Activated CD8-positive, alpha-beta T cell treated with anti-CD3 and anti-CD28 coated beads for 36 hours (primary cell): ENCODE results near the gene SOHLH1. TPM values are rescaled to one million over a fixed set of nuclear protein-coding genes. Genes with fewer than 3 reads are reported as not detected.

Experiments
- ATAC-seq: fragments of 200-7000 bp; cut with Tn5 transposase; one replicate; pipeline ENCODE4 v1.10.0; 2021; ENCODE audit warnings: mild to moderate bottlenecking, moderate library complexity
- CTCF ChIA-PET: fragments of 350-600 bp; sonication (Branson Sonifier 250); formaldehyde crosslinking; loops from one replicate; lab custom pipeline; 2021; ENCODE audit warnings: antibody characterized with exemption; lab: Charles Lee
- POLR2A ChIA-PET: fragments of 350-600 bp; sonication (Branson Sonifier 250); formaldehyde crosslinking; loops from one replicate; lab custom pipeline; 2021; ENCODE audit warnings: antibody characterized with exemption; lab: Charles Lee
- DNase-seq: peaks from one replicate; pipeline ENCODE4 v3.0.0-alpha.2; 2020
- H3K27ac Mint-ChIP-seq: one replicate; pipeline ENCODE4 v1.8.0; 2021; ENCODE audit warnings: mild to moderate bottlenecking, mixed read lengths
- H3K27me3 Mint-ChIP-seq: one replicate; pipeline ENCODE4 v1.8.0; 2021; ENCODE audit warnings: mixed read lengths
- H3K36me3 Mint-ChIP-seq: one replicate; pipeline ENCODE4 v1.8.0; 2021; ENCODE audit warnings: low read depth, mixed read lengths
- H3K4me1 Mint-ChIP-seq: one replicate; pipeline ENCODE4 v1.8.0; 2021; ENCODE audit warnings: low read depth, mixed read lengths
- H3K4me3 Mint-ChIP-seq: one replicate; pipeline ENCODE4 v1.8.0; 2021; ENCODE audit warnings: mild to moderate bottlenecking, moderate library complexity, mixed read lengths
- H3K9me3 Mint-ChIP-seq: one replicate; pipeline ENCODE4 v1.8.0; 2021; ENCODE audit warnings: mixed read lengths
- CTCF ChIP-seq: fragments of 200-600 bp; IDR thresholded peaks from one replicate; pipeline ENCODE4 v1.8.0; 2022; ENCODE audit warnings: antibody characterized with exemption, mild to moderate bottlenecking
- intact Hi-C: fragments of 100-400 bp; cut with micrococcal nuclease; formaldehyde crosslinking; loops from one replicate; pipeline ENCODE4 v1.10.0; 2022
- total RNA-seq, 2 experiments: library from RNA; stranded (reverse); gene quantifications; one replicate each; pipeline ENCODE4 v1.2.3, GENCODE V29; 2021

Gene SOHLH1
- total RNA-seq, 2 experiments from 2014 or later = not detected

- DNase-seq (no peak), ATAC-seq (no peak)
- peaks cover 43% of the 10 kb centered on the region for H3K9me3 Mint-ChIP-seq
- CTCF ChIA-PET = no interaction called here
- intact Hi-C loops = no loop called here
- POLR2A ChIA-PET = no interaction called here
- peaks cover 4% of the 10 kb centered on the region for H3K27me3 Mint-ChIP-seq
- H3K36me3 Mint-ChIP-seq = peaks cover 3% of the 10 kb centered on the region
- H3K27ac Mint-ChIP-seq = no peak overlapping the region
- H3K4me1 Mint-ChIP-seq = no peaks in the 10 kb centered on the region
- TF ChIP-seq CTCF = no peak
- H3K4me3 Mint-ChIP-seq = no peak overlapping the region
Observed at GRCh38 chr9:135644631-135645218, 54.6 kb downstream of the SOHLH1 start.

Other genes starting within 250 kb of the SOHLH1 start
- gene PPP1R26, start 219.7 kb downstream of the SOHLH1 start, total RNA-seq = under 1 TPM; 0.54 to 0.58 TPM
- 10 to 100 TPM; 56.4 to 57.4 TPM for gene MRPS2, start 198.8 kb downstream of the SOHLH1 start, total RNA-seq
- gene LCN1, start 178.0 kb downstream of the SOHLH1 start, total RNA-seq = not detected
- not detected for gene OBP2A, start 153.4 kb downstream of the SOHLH1 start, total RNA-seq
- gene PAEP, start 137.7 kb downstream of the SOHLH1 start, total RNA-seq = not detected
- not detected for gene GLT6D1, start 59.9 kb downstream of the SOHLH1 start, total RNA-seq
- not detected for gene LCN9, start 36.2 kb downstream of the SOHLH1 start, total RNA-seq
- not detected for gene KCNT1, start 2.7 kb upstream of the SOHLH1 start, total RNA-seq
- 10 to 100 TPM; 20.2 to 27.0 TPM for gene CAMSAP1, start 208.1 kb upstream of the SOHLH1 start, total RNA-seq